ENCODE data around the gene RIMKLA.

GRCh38 chr1:42379794-42380585 lies 602 bp upstream of the RIMKLA start:
- TF ChIP-seq, protein P1, sequence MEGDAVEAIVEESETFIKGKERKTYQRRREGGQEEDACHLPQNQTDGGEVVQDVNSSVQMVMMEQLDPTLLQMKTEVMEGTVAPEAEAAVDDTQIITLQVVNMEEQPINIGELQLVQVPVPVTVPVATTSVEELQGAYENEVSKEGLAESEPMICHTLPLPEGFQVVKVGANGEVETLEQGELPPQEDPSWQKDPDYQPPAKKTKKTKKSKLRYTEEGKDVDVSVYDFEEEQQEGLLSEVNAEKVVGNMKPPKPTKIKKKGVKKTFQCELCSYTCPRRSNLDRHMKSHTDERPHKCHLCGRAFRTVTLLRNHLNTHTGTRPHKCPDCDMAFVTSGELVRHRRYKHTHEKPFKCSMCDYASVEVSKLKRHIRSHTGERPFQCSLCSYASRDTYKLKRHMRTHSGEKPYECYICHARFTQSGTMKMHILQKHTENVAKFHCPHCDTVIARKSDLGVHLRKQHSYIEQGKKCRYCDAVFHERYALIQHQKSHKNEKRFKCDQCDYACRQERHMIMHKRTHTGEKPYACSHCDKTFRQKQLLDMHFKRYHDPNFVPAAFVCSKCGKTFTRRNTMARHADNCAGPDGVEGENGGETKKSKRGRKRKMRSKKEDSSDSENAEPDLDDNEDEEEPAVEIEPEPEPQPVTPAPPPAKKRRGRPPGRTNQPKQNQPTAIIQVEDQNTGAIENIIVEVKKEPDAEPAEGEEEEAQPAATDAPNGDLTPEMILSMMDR (IDR thresholded peaks at IDR 0.05), result no peak
- TF ChIP-seq EP300 (IDR thresholded peaks at IDR 0.05) (no peak), POLR2A (IDR thresholded peaks at IDR 0.05; ENCODE audit: low read depth) (no peak)
